T follicular helper cell (primary cell): Measurements from ENCODE around the gene NXF3.
"Not testable (repeated sequence)": the region's sequence is repeated elsewhere in the genome, so short reads cannot be mapped to it uniquely, and the experiment has no call there.

Source experiments
- DNase-seq: peaks from one replicate; pipeline ENCODE4 v3.0.0-alpha.2; 2020; ENCODE audit warnings: low read depth
- total RNA-seq, 2 experiments: gene quantifications; one replicate each; lab custom pipeline; 2026; lab: John Stamatoyannopoulos, UW

Gene NXF3, protein sequence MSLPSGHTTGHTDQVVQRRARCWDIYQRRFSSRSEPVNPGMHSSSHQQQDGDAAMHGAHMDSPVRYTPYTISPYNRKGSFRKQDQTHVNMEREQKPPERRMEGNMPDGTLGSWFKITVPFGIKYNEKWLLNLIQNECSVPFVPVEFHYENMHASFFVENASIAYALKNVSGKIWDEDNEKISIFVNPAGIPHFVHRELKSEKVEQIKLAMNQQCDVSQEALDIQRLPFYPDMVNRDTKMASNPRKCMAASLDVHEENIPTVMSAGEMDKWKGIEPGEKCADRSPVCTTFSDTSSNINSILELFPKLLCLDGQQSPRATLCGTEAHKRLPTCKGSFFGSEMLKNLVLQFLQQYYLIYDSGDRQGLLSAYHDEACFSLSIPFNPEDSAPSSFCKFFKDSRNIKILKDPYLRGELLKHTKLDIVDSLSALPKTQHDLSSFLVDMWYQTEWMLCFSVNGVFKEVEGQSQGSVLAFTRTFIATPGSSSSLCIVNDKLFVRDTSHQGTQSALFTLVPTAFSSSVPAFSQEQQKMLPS
- 0 to 0.04 reads per million in 2 experiments for total RNA-seq

DNA sequence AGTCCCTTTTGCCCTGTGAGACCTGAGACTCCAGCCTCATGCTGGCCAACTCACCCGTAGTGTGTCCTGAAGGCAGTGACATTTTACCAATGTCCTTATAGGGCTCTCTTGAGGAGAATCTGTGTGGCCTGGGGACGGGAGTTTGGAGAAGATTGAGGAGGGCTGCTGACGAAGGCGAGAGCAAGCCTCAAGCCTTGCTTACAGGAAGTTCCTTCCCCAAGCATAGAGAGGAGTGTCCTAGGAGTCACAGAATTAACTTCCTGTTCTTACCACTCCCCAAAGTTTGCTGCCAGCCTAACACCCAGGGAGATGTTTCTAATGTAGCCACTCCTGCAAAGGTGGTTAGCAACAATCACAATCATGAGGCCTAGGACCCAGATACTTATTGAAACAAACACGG lies at the start of gene NXF3:
NXF3 (minus strand) TSS at position 202 of the 400 bp plus-strand sequence; CDS start at position 82, 120 bp downstream.
- no peak for DNase-seq

DNA sequence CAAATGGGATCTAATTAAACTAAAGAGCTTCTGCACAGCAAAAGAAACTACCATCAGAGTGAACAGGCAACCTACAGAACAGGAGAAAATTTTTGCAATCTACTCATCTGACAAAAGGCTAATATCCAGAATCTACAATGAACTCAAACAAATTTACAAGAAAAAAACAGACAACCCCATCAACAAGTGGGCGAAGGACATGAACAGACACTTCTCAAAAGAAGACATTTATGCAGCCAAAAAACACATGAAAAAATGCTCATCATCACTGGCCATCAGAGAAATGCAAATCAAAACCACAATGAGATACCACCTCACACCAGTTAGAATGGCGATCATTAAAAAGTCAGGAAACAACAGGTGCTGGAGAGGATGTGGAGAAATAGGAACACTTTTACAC lies 43.6 kb upstream of the NXF3 start:
- DNase-seq, result not testable (repeated sequence)

DNA sequence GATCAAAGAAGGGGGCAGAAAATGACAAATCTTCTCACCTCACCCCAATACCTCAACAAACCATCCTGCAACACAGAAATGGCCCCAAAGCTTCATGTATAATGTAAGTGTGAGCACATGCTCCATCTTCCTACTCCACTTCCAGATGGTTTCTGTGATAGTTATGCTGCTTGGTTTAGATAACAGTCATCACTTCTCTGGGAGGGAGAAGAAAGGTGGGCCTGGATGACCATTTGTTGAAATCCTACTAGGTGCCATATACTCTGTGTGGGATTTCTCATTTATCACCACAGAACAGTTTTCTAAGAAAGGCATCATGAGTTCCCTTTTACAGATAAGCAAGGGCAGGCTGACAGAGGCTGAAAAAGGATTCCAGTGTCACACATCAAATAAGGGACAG lies 31.3 kb upstream of the NXF3 start:
- DNase-seq, result no peak

DNA sequence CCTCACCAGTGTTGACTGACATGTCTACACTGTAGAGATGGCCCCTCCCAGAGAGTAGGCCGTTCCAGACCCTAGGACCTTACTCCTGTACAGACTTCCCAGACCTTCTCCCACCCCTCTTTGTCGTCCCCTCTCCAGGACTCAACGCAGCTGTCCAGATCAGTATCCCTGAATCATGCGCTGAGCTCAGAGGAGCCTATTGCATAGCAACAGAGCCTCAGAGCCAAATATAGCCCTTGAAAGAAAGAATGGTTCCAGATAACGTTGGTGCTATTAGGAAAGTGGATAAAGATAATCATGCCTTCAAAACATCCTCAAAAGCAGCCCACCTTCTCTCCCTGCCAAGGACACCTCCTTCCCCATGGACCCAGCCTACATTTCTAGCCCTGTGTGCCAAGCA lies 27.8 kb upstream of the NXF3 start:
- DNase-seq, result no peak

DNA sequence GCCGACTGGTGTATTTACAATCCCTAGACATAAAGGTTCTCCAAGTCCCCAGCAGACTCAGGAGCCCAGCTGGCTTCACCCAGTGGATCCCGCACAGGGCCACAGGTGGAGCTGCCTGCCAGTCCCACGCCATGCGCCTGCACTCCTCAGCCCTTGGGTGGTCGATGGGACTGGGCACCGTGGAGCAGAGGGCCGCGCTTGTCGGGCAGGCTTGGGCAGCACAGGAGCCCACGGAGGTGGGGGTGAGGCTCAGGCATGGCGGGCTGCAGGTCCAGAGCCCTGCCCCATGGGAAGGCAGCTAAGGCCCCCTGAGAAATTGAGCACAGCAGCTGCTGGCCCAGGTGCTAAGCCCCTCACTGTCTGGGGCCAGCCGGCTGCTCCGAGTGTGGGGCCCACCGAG lies 24.0 kb upstream of the NXF3 start:
- not testable (repeated sequence) for DNase-seq

DNA sequence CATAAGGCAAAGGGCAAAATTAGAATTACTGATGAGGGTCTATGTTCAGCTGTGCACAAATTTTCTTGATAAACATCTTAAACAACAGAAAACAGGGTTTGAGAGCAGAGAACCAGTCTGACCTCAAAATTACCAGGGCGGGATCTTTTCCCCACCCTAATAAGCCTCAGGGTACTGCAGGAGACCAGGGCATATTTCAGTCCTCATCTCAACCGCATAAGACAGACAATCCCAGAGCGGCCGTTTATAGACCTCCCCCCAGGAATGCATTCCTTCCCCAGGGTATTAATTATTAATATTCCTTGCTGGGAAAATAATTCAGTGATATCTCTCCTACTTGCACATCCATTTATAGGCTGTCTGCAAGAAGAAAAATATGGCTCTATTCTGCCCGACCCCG lies 16.6 kb upstream of the NXF3 start:
- DNase-seq, result not testable (repeated sequence)

DNA sequence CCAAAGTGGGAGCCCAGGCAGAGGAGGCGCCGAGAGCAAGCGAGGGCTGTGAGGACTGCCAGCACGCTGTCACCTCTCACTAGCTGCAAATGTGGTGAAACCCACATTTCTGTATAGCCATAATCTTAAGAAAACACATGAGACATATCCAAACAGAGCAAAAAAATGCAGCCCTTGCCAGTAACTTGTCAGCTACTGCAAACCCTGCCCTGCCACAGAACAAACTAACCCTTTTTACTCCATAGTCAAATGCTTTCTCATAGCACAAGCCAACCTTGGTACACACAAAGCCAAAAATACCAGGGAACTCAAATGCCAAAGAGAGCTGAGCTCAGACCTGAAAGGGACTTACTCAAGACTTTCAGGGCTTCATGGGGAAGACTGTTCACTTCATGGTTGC lies 14.9 kb upstream of the NXF3 start:
- no peak for DNase-seq

DNA sequence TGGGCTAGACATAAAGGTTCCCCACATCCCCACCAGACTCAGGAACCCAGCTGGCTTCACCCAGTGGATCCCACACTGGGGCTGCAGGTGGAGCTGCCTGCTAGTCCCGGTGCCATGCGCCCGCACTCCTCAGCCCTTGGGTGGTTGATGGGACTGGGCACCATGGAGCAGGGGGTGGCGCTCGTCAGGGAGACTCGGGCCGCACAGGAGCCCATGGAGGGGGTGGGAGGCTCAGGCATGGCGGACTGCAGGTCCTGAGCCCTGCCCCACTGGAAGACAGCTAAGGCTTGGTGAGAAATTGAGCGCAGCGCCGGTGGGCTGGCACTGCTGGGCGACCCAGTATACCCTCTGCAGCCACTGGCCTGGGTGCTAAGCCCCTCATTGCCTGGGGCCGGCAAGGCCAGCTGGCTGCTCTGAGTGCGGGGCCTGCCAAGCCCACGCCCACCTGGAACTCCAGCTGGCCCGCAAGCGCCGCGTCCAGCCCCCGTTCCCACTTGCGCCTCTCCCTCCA lies 14.3 kb upstream of the NXF3 start:
- DNase-seq, result not testable (repeated sequence)

DNA sequence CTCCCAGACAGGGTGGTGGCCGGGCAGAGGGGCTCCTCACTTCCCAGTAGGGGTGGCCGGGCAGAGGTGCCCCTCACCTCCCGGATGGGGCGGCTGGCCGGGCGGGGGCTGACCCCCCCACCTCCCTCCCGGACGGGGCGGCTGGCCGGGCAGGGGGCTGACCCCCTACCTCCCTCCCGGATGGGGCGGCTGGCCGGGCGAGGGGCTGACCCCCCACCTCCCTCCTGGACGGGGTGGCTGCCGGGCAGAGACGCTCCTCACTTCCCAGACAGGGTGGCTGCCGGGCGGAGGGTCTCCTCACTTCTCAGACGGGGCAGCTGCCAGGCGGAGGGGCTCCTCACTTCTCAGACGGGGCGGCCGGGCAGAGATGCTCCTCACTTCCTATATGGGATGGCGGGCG lies 11.4 kb upstream of the NXF3 start:
- DNase-seq, result not testable (repeated sequence)

DNA sequence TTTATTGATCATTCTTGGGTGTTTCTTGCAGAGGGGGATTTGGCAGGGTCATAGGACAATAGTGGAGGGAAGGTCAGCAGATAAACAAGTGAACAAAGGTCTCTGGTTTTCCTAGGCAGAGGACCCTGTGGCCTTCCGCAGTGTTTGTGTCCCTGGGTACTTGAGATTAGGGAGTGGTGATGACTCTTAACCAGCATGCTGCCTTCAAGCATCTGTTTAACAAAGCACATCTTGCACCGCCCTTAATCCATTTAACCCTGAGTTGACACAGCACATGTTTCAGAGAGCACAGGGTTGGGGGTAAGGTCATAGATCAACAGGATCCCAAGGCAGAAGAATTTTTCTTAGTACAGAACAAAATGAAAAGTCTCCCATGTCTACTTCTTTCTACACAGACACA lies 10.9 kb upstream of the NXF3 start:
- not testable (repeated sequence) for DNase-seq

DNA sequence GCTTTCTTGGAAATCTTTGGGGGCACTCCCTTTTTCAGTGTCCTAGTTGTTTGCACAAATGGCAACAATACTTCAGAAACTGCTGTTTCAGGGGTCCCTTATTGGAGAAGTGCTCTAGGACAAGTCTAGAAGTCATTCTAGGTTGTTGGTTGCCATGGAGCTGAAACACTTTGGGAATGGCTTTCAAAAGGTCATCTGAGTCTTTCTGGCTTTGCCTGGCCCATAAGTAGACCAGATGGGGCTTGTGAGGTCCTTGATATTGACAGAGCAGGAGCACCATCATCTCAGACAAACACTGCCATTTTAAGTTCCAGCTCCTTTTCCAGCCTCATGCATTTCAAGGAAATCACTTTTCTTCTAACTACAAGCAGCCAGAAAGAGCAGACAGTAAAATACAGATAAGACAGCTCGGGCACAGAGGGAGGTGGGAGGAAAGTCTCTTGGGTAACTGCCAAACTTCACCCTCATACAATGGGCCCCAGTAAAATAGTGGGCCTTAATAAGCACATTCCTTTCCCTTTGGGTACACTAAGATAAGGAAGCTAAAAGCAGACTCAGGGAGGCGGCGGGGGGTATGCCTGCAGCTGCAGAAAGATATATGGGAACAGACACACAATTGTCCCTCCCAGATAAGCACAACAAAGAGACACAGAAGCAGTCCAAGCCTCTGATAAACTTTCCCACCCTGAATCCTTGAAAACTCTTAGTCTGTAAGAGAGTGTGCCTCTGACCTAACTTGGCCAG lies 8.5 kb upstream of the NXF3 start:
- no peak for DNase-seq

DNA sequence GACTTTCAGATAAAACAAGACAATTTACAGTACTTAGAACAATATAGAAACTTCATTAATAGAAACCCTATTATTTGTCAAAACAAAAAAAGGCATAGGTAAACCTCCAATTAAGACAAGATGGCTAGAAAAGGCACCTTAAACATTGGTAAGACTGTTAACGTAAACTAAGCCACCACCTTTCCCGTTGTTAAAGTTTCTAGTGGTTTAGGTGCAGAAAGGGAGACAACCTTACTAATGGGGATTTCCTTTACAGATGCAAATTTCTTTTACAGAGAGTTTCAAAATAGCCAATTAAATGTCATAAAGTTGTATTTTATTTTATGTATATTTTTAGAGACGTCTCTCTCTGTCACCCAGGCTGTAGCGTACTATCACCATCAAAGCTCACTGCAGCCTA lies 7.5 kb upstream of the NXF3 start:
- DNase-seq, result no peak

DNA sequence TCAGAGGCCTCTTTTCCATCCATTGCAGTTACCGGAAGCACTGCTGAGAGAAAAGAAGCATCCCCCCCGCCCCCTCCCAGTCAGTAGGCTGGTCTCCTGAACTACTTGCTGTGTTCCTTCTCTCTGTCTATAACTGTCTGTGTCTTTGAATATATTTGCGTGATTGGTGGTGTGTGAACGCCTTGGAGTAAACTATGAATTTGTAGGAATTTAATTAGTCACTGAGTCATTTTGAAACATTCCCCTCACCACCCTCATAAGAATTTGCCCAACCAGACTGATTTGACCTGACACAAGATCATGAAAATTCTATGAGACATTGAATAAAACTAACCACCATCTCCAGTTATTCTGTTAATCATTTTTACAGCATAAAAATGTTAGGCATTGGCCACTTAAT lies 6.7 kb upstream of the NXF3 start:
- no peak for DNase-seq

DNA sequence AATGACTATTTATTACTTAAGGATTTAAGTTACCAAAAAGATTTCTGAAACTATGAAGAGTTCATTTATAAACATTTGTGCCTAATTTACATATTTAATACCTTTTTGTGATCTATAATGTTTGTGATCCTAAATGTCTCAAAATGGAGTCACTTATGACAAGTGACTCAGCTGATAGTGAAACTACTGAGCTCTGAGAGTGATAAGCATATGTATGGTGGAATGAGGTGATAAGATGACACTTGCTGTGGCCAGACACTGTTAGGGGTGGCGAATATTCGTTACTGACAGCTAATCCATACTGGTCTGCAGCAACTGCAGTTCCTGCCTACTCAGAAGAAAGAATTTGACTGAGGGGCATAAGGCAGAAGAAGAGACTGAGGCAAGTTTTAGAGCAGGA lies 5.5 kb upstream of the NXF3 start:
- DNase-seq, result no peak

DNA sequence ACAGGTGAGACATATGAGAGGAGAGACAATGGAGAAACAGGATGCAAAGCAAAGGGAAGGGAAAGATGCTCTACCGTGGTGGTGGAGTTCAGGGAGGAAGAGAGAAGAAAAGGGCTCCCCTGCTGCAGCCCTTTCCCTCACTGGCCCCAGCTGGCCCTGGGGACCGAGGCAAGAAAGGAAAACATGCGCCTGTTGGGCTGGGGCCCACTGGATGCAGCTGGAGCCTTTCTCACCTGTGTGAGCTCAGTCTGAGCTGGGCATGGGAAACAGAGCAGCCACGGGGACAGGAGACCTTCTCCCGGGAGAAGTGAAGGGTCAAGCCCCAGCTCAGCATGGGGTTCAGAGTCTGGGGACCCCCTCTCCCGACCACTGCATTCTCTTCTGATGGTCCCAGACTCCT lies 11.9 kb downstream of the NXF3 start:
- no peak for DNase-seq

DNA sequence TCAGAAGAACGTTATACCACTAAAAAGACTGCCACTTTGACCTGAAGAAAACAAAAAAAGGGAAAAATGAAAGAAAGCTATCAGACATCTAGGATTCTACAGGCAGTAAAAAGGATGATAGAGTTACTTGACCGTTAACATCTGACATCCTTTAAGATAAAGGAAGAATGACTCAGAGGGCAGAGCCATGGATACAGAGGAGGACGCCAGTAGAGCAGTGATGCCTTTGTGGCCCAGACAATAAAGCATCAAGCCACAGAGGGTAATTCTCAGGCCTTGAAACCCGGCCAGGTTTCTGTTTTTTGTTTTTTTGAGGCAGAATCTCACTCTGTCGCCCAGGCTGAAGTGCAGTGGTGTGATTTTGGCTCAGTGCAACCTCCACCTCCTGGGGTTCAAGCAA lies 19.5 kb downstream of the NXF3 start:
- DNase-seq, result no peak

DNA sequence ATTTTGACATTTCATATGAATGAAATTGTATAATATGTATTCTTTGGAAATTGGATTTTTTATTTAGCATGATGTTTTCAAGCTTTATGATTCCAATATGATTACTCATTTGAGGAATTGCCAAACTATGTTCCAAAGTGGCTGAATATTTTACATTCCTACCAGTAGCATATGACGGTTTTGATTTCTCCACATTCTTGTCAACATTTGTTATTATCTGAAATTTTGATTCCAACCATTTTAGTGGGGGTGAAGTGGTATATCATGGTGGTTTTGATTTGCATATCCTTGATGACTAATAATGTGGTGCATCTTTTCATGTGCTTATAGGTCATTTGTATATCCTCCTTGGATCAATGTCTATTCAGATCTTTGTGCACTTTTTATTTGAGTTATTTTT lies 26.3 kb downstream of the NXF3 start:
- no peak for DNase-seq

DNA sequence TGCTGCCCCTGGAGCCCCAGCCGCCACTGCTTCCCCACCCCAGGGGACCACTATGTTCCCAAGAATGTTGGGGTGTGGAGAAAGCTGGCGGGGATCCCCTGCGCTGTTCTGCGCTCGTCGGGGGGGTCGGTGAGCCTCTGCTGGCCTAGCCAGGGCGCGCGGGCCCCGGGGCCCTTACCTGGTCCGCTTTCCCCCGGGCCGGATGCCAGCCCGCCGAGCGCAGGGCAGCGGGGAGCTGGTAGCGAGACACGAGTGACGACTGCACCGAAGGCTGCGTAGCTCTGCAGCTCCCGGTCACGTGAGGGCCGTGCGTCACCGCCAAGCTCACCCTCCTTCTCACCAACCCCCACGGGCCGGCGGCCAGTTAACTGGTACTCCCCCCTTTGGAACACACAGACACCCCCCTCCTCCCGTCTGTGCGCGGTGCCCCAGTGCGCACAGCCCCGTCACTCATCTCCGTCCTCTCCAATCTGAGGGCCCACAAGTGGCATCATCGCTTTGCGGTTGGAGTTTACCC lies 29.0 kb downstream of the NXF3 start, which contains the start of gene BEX1:
BEX1 (minus strand) TSS at position 254 of the 517 bp plus-strand sequence. CDS start 897 bp downstream, outside the sequence.
- DNase-seq, result peak; percentile 15

DNA sequence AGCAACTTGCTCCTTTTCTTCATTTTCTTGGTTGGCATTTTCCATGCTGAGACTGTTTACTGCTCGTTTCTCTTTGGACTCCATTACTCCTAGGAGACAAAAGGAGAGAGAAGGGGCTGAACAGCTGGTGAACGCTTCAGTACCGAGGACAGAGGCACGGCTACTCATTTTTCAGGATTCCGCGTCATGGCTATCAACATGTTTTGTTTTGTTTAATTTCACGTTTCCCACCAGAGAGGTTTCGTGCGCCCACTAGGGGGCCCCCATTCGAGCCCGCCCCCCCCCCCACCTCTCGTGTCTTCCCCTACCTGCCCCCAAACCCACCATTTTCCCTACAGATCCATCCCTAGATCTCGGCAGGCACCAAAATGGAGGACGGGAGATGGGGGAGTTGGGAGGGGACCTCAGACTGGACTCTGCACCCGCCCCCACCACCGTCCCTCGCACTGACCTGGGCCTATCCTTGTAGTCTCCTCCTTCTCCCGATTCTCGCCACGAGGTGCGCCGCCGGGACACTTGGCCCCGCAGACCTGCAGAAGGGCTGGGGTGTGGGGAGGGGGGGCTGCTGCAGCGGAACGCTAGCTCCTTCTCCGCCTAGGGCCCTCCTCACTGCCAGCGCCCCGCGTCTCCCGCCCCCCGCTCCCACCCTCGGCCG lies 29.6 kb downstream of the NXF3 start:
- DNase-seq, result no peak

DNA sequence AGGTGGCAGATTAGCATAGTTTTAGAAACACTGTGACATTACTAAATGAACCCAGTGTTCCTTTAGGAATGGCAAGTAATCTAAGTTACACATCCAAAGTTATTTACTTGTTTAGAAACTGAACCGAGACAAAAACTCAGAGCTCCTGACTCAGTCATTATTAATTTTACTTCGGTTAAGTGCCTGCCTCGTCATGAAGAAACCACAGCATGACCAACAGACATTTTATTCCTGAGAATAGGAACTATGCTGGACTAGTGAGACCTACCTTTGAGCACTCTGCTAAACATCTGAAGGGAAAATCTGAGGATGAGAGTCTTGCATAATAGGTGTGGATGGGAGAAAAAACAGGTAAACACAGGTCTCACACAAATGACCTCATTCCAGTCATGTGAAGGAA lies 31.5 kb downstream of the NXF3 start:
- no peak for DNase-seq

DNA sequence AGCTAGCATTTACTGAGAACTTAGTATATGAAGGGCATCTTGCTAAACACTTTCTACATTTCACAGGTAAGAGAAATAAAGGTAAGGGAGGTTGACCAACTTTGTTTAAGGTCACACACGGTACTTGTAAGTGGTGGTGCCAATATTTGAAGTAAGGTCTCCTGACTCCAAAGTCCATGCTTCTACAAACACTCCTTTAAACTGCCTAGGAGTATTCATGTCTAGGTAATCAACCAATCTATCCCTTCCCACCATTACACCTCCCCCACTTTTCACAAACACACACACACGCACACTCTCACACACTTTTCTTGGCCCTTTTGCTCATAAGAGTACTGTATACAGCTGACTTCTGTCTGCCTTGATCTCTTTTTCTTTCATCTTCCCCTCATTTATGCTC lies 36.0 kb downstream of the NXF3 start:
- DNase-seq, result no peak

DNA sequence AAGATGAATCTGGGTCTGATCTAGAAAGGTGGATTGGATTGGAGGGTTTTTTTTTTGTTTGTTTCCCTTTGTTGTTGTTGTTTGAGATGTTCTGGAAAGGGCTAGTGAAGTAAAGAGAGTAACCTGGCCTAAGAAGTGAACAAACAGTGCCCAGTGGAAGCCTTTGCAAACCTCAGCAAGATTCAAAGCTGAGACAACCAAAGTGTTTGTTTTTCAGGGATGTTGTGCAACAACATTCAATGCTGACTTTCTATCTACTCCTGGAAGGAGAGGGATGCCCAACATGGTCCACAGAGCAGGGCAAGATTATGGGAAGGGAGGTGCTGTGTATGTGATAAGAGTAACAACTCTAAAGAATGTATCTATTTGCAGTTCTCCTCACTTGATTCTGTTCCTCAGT lies 40.3 kb downstream of the NXF3 start:
- DNase-seq, result no peak
